Body of pancreas (tissue), 4 donors: ENCODE results near the gene TSLP. TPM values are rescaled to one million over a fixed set of nuclear protein-coding genes. Genes with fewer than 3 reads are reported as not detected.

ENCODE experiments used
- ATAC-seq: fragments of 150-250 bp; one replicate; pipeline ENCODE4 v1.9.1; 2016
- DNase-seq, 4 donors: peaks; one replicate each; pipeline ENCODE4 v3.0.0-alpha.2; 2019
- H3K27ac ChIP-seq, 4 donors: fragments of 200-600 bp; sonication (generic); 1 replicate in 3 of 4; 2 replicates in 1 of 4; pipeline versions ENCODE4 v1.5.1 to v1.6.1; 2016 to 2019; ENCODE audit warnings: mild to moderate bottlenecking in 1 of 4, mixed read lengths in 1 of 4, moderate library complexity in 1 of 4
- H3K27me3 ChIP-seq, 2 donors: fragments of 200-600 bp; sonication (generic); one replicate each; pipeline ENCODE4 v1.6.0; 2016; ENCODE audit warnings: mild to moderate bottlenecking in 1 of 2
- H3K36me3 ChIP-seq, 2 donors: fragments of 200-600 bp; sonication (generic); replicated peaks in 1 of 2; 2 replicates each; pipeline ENCODE4 v1.5.1; 2016; ENCODE audit warnings: low read depth in 2 of 2; ENCODE audit not compliant: insufficient read depth in 1 of 2
- H3K4me1 ChIP-seq: fragments of 200-600 bp; sonication (generic); one replicate; pipeline ENCODE4 v1.6.0; 2016
- H3K4me3 ChIP-seq, 2 donors: fragments of 200-600 bp; sonication (generic); 1 replicate in 1 of 2; 2 replicates in 1 of 2; pipeline ENCODE4 v1.5.1; 2016 to 2019
- H3K9me3 ChIP-seq, 3 donors: fragments of 200-600 bp; sonication (generic); 1 replicate in 2 of 3; 2 replicates in 1 of 3; pipeline ENCODE4 v1.5.1; 2016
- CTCF ChIP-seq, 7 experiments: fragments of 450-650 bp in 4 of 7; fragments of 200-600 bp in 3 of 7; sonication (generic) in 3 of 7; IDR thresholded peaks; one replicate each; pipeline ENCODE4 v1.5.1; 2016 to 2019; ENCODE audit warnings: antibody characterized with exemption in 7 of 7
- POLR2A ChIP-seq, 3 donors: fragments of 450-650 bp; IDR thresholded peaks; one replicate each; pipeline ENCODE4 v1.6.1; 2016; ENCODE audit warnings: antibody characterized with exemption in 3 of 3, mild to moderate bottlenecking in 2 of 3
- WGBS, 2 donors: methylation state at CpG; one replicate each; pipeline ENCODE4 v1.1.5; 2017; 5-methylcytosine and 5-hydroxymethylcytosine counted together
- intact Hi-C: fragments of 100-400 bp; cut with DNase I; formaldehyde crosslinking; loops from one replicate; pipeline ENCODE4 v1.15.1; 2023
- total RNA-seq, 2 donors: library from RNA; depleted of rRNA; stranded (reverse); fragments of >200 nt; gene quantifications; one replicate each; pipeline ENCODE4 v1.1.0, GENCODE V29; 2016

Gene TSLP
- total RNA-seq: under 1 TPM in 1 of 2 donors, not detected in 1; 0.26 TPM

GRCh38 chr5:111071413-111071812 lies at the start of gene TSLP:
TSS of gene TSLP (plus strand) at chr5:111071713. CDS start at chr5:111071891, 178 bp downstream.
- Histone ChIP-seq H3K27ac (no peak within 1 kb of the TSS), H3K27me3 (no peaks in the 10 kb centered on the region), H3K4me3 (no peak within 1 kb of the TSS), H3K9me3 (no peaks in the 10 kb centered on the region), H3K4me1 (peaks cover 12% of the 10 kb centered on the region), H3K36me3 (no peaks in the 10 kb centered on the region)
- intact Hi-C loops: no loop called here
- whole genome bisulfite sequencing, 2 donors: 72 to 73% methylated on average over 4 of the region's 4 CpGs
- TF ChIP-seq POLR2A (IDR thresholded peaks at IDR 0.05): no peak
- no peak for TF ChIP-seq CTCF (IDR thresholded peaks at IDR 0.05)
- ATAC-seq (no peak), DNase-seq (no peak)

- no peaks in the 10 kb centered on the region for H3K4me1 ChIP-seq
- no peak overlapping the region for H3K4me3 ChIP-seq
- no peaks in the 10 kb centered on the region for H3K27me3 ChIP-seq
- H3K27ac ChIP-seq: no peak overlapping the region
- intact Hi-C loops: no loop called here
- TF ChIP-seq POLR2A (IDR thresholded peaks at IDR 0.05) (no peak), CTCF (IDR thresholded peaks at IDR 0.05) (no peak)
- H3K36me3 ChIP-seq: no peaks in the 10 kb centered on the region
- ATAC-seq: no peak
- no peak for DNase-seq
- H3K9me3 ChIP-seq: no peaks in the 10 kb centered on the region
- WGBS, 2 donors: 35 to 43% methylated on average over 5 of the region's 5 CpGs
These were observed 49.2 kb upstream of the TSLP start for GRCh38 chr5:111022301-111022700.

GRCh38 chr5:111028865-111029264 lies 42.6 kb upstream of the TSLP start:
- Histone ChIP-seq H3K27ac (no peak overlapping the region), H3K36me3 (no peaks in the 10 kb centered on the region), H3K27me3 (no peaks in the 10 kb centered on the region), H3K9me3 (peaks cover 0 to 5% (median 0%) of the 10 kb centered on the region in 3 donors), H3K4me1 (no peaks in the 10 kb centered on the region), H3K4me3 (no peak overlapping the region)
- no peak for TF ChIP-seq CTCF (IDR thresholded peaks at IDR 0.05)
- no peak for TF ChIP-seq POLR2A (IDR thresholded peaks at IDR 0.05)
- 41 to 50% methylated on average over 2 of the region's 2 CpGs for WGBS, 2 donors
- ATAC-seq (no peak), DNase-seq (no peak)
- intact Hi-C loops: no loop called here

GRCh38 chr5:111043712-111044506 lies 27.6 kb upstream of the TSLP start:
- WGBS, 2 donors: 18 to 32% methylated on average over 5 of the region's 5 CpGs
- H3K4me3 ChIP-seq: no peak overlapping the region
- ATAC-seq: no peak
- H3K4me1 ChIP-seq: no peaks in the 10 kb centered on the region
- H3K9me3 ChIP-seq: no peaks in the 10 kb centered on the region
- intact Hi-C loops: no loop called here
- no peaks in the 10 kb centered on the region for H3K27me3 ChIP-seq
- H3K36me3 ChIP-seq: no peaks in the 10 kb centered on the region
- TF ChIP-seq POLR2A (IDR thresholded peaks at IDR 0.05) (no peak), CTCF (IDR thresholded peaks at IDR 0.05) (no peak)
- H3K27ac ChIP-seq: no peak overlapping the region
- DNase-seq: no peak

- intact Hi-C loops: no loop called here
- H3K9me3 ChIP-seq: no peaks in the 10 kb centered on the region
These were observed 13.4 kb upstream of the TSLP start for GRCh38 chr5:111058064-111058463.

More at GRCh38 chr5:111058064-111058463, 13.4 kb upstream of the TSLP start:
- DNase-seq (no peak), ATAC-seq (no peak)
- H3K27ac ChIP-seq: no peak overlapping the region
- H3K4me1 ChIP-seq: no peaks in the 10 kb centered on the region
- no peak overlapping the region for H3K4me3 ChIP-seq
- peaks cover 0 to 5% of the 10 kb centered on the region in 2 donors for H3K27me3 ChIP-seq
- H3K36me3 ChIP-seq: no peaks in the 10 kb centered on the region
- no peak for TF ChIP-seq POLR2A (IDR thresholded peaks at IDR 0.05)
